Esophagus muscularis mucosa (tissue), 4 donors: ENCODE results near the gene C11orf21.

Source experiments
- CTCF ChIP-seq, 3 experiments: fragments of 200-600 bp in 2 of 3; fragments of 450-650 bp in 1 of 3; sonication (generic) in 2 of 3; IDR thresholded peaks; one replicate each; pipeline ENCODE4 v1.5.1; 2017 to 2019; ENCODE audit warnings: antibody characterized with exemption in 3 of 3, mild to moderate bottlenecking in 2 of 3, moderate library complexity in 1 of 3
- EP300 ChIP-seq: sonication (generic); formaldehyde crosslinking; IDR thresholded peaks from one replicate; pipeline ENCODE4 v1.6.1; 2017; ENCODE audit warnings: antibody characterized with exemption
- POLR2A ChIP-seq: fragments of 450-650 bp; IDR thresholded peaks from one replicate; pipeline ENCODE4 v1.6.1; 2017; ENCODE audit warnings: antibody characterized with exemption, moderate library complexity, mild to moderate bottlenecking, low read depth
- POLR2AphosphoS5 ChIP-seq, 2 donors: sonication (generic); formaldehyde crosslinking; IDR thresholded peaks; one replicate each; pipeline ENCODE4 v1.6.1; 2017; ENCODE audit warnings: antibody characterized with exemption in 2 of 2

GRCh38 chr11:2305140-2305778 lies 3.5 kb upstream of the C11orf21 start:
- TF ChIP-seq CTCF (IDR thresholded peaks at IDR 0.05) (peak; percentile 94 to 96 (median 94)), EP300 (no peak), POLR2A (no peak), POLR2AphosphoS5 (IDR thresholded peaks at IDR 0.05) (peak; percentile 27 to 49)
